NT2/D1 (cell line): ENCODE results near the gene PNN.
"Not testable (repeated sequence)": the region's sequence is repeated elsewhere in the genome, so short reads cannot be mapped to it uniquely, and the experiment has no call there.

ENCODE experiments used
- DNase-seq: peaks from one replicate; pipeline ENCODE4 v3.0.0-alpha.2; 2011; ENCODE audit warnings: low read depth, low spot score
- H3K27me3 ChIP-seq: 2 replicates; pipeline ENCODE4 v1.6.0; 2011; ENCODE audit warnings: mild to moderate bottlenecking; ENCODE audit not compliant: insufficient read length, insufficient read depth
- H3K36me3 ChIP-seq: 2 replicates; pipeline ENCODE4 v1.6.1; 2011; ENCODE audit warnings: mild to moderate bottlenecking, low read length, mixed read lengths; ENCODE audit not compliant: insufficient read depth, insufficient read length
- H3K4me1 ChIP-seq: 2 replicates; pipeline ENCODE4 v1.5.1; 2011; ENCODE audit not compliant: insufficient read depth, insufficient read length
- H3K4me3 ChIP-seq: 2 replicates; pipeline ENCODE4 v1.5.1; 2011; ENCODE audit warnings: low read depth; ENCODE audit not compliant: insufficient read length
- H3K9ac ChIP-seq: 2 replicates; pipeline ENCODE4 v1.6.0; 2011; ENCODE audit warnings: low read depth; ENCODE audit not compliant: insufficient read length
- H3K9me3 ChIP-seq: 2 replicates; pipeline ENCODE4 v1.5.1; 2011; ENCODE audit warnings: mild to moderate bottlenecking, low read length; ENCODE audit not compliant: insufficient read depth
- SUZ12 ChIP-seq: IDR thresholded peaks from 2 replicates; pipeline ENCODE4 v1.6.1; 2011; ENCODE audit not compliant: insufficient read length, insufficient read depth; ENCODE audit errors: extremely low read depth
- YY1 ChIP-seq: IDR thresholded peaks from 2 replicates; pipeline ENCODE4 v1.6.1; 2011; ENCODE audit not compliant: insufficient read length, insufficient read depth
- ZNF274 ChIP-seq: IDR thresholded peaks from 2 replicates; pipeline ENCODE4 v1.6.1; 2011; ENCODE audit warnings: mild to moderate bottlenecking, low read depth, low read length

Gene PNN

DNA sequence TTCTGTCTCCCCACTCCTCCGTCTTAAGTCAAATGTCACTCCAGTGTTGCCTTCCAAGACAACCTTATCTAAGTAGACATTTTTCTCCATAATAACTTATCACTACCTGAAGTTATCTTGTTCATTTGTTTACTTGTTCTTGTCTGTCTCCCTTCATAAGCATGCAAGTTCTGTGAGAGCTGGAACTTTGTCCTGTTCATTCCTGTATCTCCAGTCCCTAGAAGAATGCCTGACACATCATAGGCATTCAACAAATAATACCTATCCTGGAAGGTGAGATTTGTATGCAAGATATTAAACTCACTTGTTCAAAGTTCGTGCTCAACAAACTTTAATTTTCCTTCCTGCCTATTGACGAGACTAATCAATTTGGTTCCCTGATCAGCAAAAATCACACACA is 53.0 kb downstream of the PNN start:
- Histone ChIP-seq H3K9ac (no peak overlapping the region), H3K9me3 (no peaks in the 10 kb centered on the region), H3K4me3 (no peak overlapping the region), H3K4me1 (no peaks in the 10 kb centered on the region), H3K27me3 (no peaks in the 10 kb centered on the region), H3K36me3 (no peaks in the 10 kb centered on the region)
- TF ChIP-seq ZNF274 (no peak), YY1 (no peak), SUZ12 (no peak)
- no peak for DNase-seq

GRCh38 chr14:39228509-39229221 is 53.6 kb downstream of the PNN start:
- no peak for DNase-seq
- H3K36me3 ChIP-seq: no peaks in the 10 kb centered on the region
- H3K9ac ChIP-seq: no peak overlapping the region
- no peaks in the 10 kb centered on the region for H3K9me3 ChIP-seq
- H3K4me1 ChIP-seq: no peaks in the 10 kb centered on the region
- no peak overlapping the region for H3K4me3 ChIP-seq
- H3K27me3 ChIP-seq: no peaks in the 10 kb centered on the region
- TF ChIP-seq SUZ12 (no peak), YY1 (no peak), ZNF274 (no peak)

DNA sequence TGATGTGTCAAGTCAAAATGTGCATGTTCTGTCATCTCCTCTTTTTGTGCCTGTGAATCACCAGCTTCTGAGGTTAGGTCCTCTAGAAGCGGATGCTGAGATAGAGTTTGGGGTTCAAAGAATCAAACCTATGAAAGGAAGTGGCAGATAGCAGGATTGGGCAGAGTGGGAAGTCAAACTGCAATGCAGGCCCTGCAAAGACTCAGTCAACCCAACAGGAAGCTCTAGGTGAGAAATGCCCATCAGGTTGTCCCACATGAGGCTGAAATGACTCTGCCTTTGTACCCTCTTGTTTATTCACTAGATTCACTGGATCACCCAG is 54.1 kb downstream of the PNN start:
- no peak for DNase-seq
- Histone ChIP-seq H3K9me3 (no peaks in the 10 kb centered on the region), H3K36me3 (no peaks in the 10 kb centered on the region), H3K4me1 (no peaks in the 10 kb centered on the region), H3K27me3 (no peaks in the 10 kb centered on the region), H3K4me3 (no peak overlapping the region), H3K9ac (no peak overlapping the region)
- no peak for TF ChIP-seq SUZ12
- no peak for TF ChIP-seq YY1
- TF ChIP-seq ZNF274: no peak

DNA sequence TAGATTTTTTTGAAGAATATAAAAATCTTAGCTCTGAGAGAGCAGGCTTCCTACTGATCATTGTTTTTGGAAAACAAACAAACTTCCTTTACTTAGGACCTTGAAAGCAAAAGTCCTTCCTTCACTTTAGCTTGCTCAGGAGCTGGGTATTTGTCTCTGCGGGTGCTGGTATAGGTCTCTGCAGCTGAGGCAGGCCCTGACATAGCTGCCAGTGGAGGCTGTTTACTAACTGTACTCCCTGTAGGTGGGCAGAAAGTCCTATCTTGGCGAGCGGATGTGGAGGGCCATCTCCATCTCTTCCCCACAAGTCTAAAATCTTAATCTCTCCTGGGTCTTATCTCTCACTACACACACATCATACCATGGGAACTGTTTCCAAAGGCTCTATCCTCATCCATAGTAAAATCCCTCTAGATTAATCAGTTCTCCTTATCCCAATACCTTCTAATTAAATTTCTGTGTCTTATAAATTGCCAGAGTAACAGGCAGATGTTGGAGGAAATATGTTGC is 54.6 kb downstream of the PNN start:
- H3K4me1 ChIP-seq: no peaks in the 10 kb centered on the region
- no peak for TF ChIP-seq ZNF274
- TF ChIP-seq SUZ12: no peak
- TF ChIP-seq YY1: no peak
- no peak for DNase-seq
- H3K9ac ChIP-seq: no peak overlapping the region
- no peaks in the 10 kb centered on the region for H3K9me3 ChIP-seq
- no peaks in the 10 kb centered on the region for H3K36me3 ChIP-seq
- no peak overlapping the region for H3K4me3 ChIP-seq
- H3K27me3 ChIP-seq: no peaks in the 10 kb centered on the region

- H3K9me3 ChIP-seq: no peaks in the 10 kb centered on the region
- DNase-seq: no peak
- H3K9ac ChIP-seq: no peak overlapping the region
- TF ChIP-seq YY1 (no peak), SUZ12 (no peak), ZNF274 (no peak)
- H3K36me3 ChIP-seq: no peaks in the 10 kb centered on the region
- no peak overlapping the region for H3K4me3 ChIP-seq
- no peaks in the 10 kb centered on the region for H3K4me1 ChIP-seq
- H3K27me3 ChIP-seq: no peaks in the 10 kb centered on the region
Measured at GRCh38 chr14:39230416-39231035, 55.5 kb downstream of the PNN start.

DNA sequence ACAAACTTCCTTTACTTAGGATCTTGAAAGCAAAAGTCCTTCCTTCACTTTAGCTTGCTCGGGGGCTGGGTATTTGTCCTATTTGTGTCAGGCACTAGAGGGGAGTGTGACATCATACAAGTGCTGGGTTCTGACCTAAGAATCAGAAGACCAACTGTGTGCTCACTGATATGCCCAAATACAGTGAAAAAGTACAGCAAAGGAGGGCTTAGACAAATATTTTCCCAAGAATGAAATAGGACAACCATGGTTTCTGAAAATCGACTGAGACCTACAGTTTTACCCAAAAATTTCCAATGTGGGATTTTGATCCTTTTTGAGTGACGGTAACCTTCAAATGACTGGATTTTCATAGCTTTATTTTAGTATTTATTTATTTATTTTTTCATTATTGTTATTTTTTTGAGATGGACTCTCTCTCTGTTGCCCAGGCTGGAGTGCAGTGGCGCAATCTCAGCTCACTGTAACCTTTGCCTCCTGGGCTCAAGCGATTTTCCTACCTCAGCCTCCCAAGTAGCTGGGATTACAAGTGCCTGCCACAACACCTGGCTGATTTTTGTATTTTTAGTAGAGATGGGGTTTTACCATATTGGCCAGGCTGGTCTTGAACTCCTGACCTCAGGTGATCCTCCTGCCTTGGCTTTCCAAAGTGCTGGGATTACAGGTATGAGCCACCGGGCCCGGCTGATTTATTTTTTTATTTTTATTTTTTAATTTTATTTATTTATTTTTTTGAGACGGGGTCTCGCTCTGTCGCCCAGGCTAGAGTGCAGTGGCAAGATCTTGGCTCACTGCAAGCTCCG is 56.9 kb downstream of the PNN start:
- not testable (repeated sequence) for H3K4me1 ChIP-seq, H3K4me3 ChIP-seq, H3K9ac ChIP-seq, H3K27me3 ChIP-seq, H3K9me3 ChIP-seq, H3K36me3 ChIP-seq
- peak; percentile 3 for DNase-seq
